KOPT-K1 (cell line): Measurements from ENCODE around the gene FARP1.

ENCODE experiments used
- H3K27ac ChIP-seq: fragments of 200-600 bp; sonication (generic); 2 replicates; pipeline ENCODE4 v1.5.1; 2016; ENCODE audit warnings: antibody characterized with exemption, mild to moderate bottlenecking, low read depth, low read length; ENCODE audit not compliant: poor library complexity, severe bottlenecking
- H3K36me3 ChIP-seq: fragments of 200-600 bp; sonication (generic); 2 replicates; pipeline ENCODE4 v1.5.1; 2017; ENCODE audit warnings: antibody characterized with exemption, mild to moderate bottlenecking, low read length, moderate library complexity; ENCODE audit not compliant: insufficient read depth
- H3K9me3 ChIP-seq: fragments of 200-600 bp; sonication (generic); 2 replicates; pipeline ENCODE4 v1.5.1; 2017; ENCODE audit warnings: antibody characterized with exemption, low read length, mild to moderate bottlenecking; ENCODE audit not compliant: insufficient read depth, poor library complexity, severe bottlenecking

FARP1 gene

GRCh38 chr13:98443329-98443728, 300.4 kb downstream of the FARP1 start:
- H3K9me3 ChIP-seq = no peaks in the 10 kb centered on the region
- peaks cover 15% of the 10 kb centered on the region; the same call in 1 of the 2 replicates for H3K36me3 ChIP-seq
- H3K27ac ChIP-seq = no peak overlapping the region

GRCh38 chr13:98443800-98444325, 301.0 kb downstream of the FARP1 start:
- Histone ChIP-seq H3K36me3 (peaks cover 21% of the 10 kb centered on the region), H3K9me3 (no peaks in the 10 kb centered on the region), H3K27ac (no peak overlapping the region)

GRCh38 chr13:98444381-98444780, 301.5 kb downstream of the FARP1 start:
- Histone ChIP-seq H3K27ac (no peak overlapping the region), H3K36me3 (peaks cover 26% of the 10 kb centered on the region), H3K9me3 (no peaks in the 10 kb centered on the region)

- Histone ChIP-seq H3K36me3 (peaks cover 33% of the 10 kb centered on the region), H3K27ac (peak overlapping the region; percentile 15), H3K9me3 (no peaks in the 10 kb centered on the region)
Observed at GRCh38 chr13:98445340-98446233, 302.7 kb downstream of the FARP1 start.

- H3K9me3 ChIP-seq = no peaks in the 10 kb centered on the region
- H3K27ac ChIP-seq = no peak overlapping the region
- H3K36me3 ChIP-seq = peaks cover 33% of the 10 kb centered on the region
Observed at GRCh38 chr13:98446234-98446621, 303.3 kb downstream of the FARP1 start.

GRCh38 chr13:98447130-98447529, 304.2 kb downstream of the FARP1 start:
- Histone ChIP-seq H3K36me3 (peaks cover 42% of the 10 kb centered on the region), H3K27ac (no peak overlapping the region), H3K9me3 (no peaks in the 10 kb centered on the region)

GRCh38 chr13:98447881-98448641, 305.2 kb downstream of the FARP1 start:
- peaks cover 51% of the 10 kb centered on the region for H3K36me3 ChIP-seq
- no peak overlapping the region for H3K27ac ChIP-seq
- H3K9me3 ChIP-seq = no peaks in the 10 kb centered on the region

GRCh38 chr13:98448642-98448928, 305.7 kb downstream of the FARP1 start:
- Histone ChIP-seq H3K9me3 (no peaks in the 10 kb centered on the region), H3K27ac (no peak overlapping the region), H3K36me3 (peaks cover 56% of the 10 kb centered on the region)

GRCh38 chr13:98449273-98449672, 306.4 kb downstream of the FARP1 start:
- Histone ChIP-seq H3K27ac (no peak overlapping the region), H3K36me3 (peaks cover 59% of the 10 kb centered on the region), H3K9me3 (no peaks in the 10 kb centered on the region)

- Histone ChIP-seq H3K27ac (peak overlapping the region; percentile 50), H3K36me3 (peaks cover 61% of the 10 kb centered on the region), H3K9me3 (no peaks in the 10 kb centered on the region)
Observed at GRCh38 chr13:98450026-98450425, 307.1 kb downstream of the FARP1 start.

- peaks cover 66% of the 10 kb centered on the region for H3K36me3 ChIP-seq
- peak overlapping the region; percentile 50 for H3K27ac ChIP-seq
- H3K9me3 ChIP-seq = no peaks in the 10 kb centered on the region
Observed at GRCh38 chr13:98450539-98451111, 307.7 kb downstream of the FARP1 start.

GRCh38 chr13:98451676-98452470, 309.0 kb downstream of the FARP1 start:
- Histone ChIP-seq H3K27ac (no peak overlapping the region), H3K36me3 (peaks cover 65% of the 10 kb centered on the region), H3K9me3 (no peaks in the 10 kb centered on the region)

GRCh38 chr13:98452851-98453843, 310.3 kb downstream of the FARP1 start:
- no peaks in the 10 kb centered on the region for H3K9me3 ChIP-seq
- no peak overlapping the region for H3K27ac ChIP-seq
- H3K36me3 ChIP-seq = peaks cover 63% of the 10 kb centered on the region
